Common myeloid progenitor, CD34-positive (primary cell): Measurements from ENCODE around the gene OPRM1.

Experiments
- CTCF ChIA-PET: fragments of 350-600 bp; sonication (Branson Sonifier 250); formaldehyde crosslinking; loops from one replicate; lab custom pipeline; 2021; ENCODE audit warnings: antibody characterized with exemption; lab: Charles Lee
- POLR2A ChIA-PET: fragments of 350-600 bp; sonication (Branson Sonifier 250); formaldehyde crosslinking; loops from one replicate; lab custom pipeline; 2021; ENCODE audit warnings: antibody characterized with exemption; lab: Charles Lee
- DNase-seq, 3 donors: peaks; one replicate each; pipeline versions ENCODE4 v3.0.0 to v3.0.0-alpha.2; 2013
- H3K27ac ChIP-seq, 2 experiments: 1 replicate in 1 of 2; 2 replicates in 1 of 2; pipeline ENCODE4 v1.7.0; 2013; ENCODE audit warnings: inconsistent platforms in 2 of 2, low read length in 2 of 2, mild to moderate bottlenecking in 2 of 2, low read depth in 1 of 2, moderate library complexity in 1 of 2; ENCODE audit not compliant: severe bottlenecking in 2 of 2, insufficient read depth in 1 of 2, poor library complexity in 1 of 2
- H3K27me3 ChIP-seq, 5 experiments: replicated peaks in 2 of 5; 1 replicate in 3 of 5; 2 replicates in 2 of 5; pipeline versions ENCODE4 v1.6.1 to v1.7.0; 2013; ENCODE audit warnings: low read length in 4 of 5, mild to moderate bottlenecking in 2 of 5, moderate library complexity in 2 of 5, inconsistent platforms in 1 of 5; ENCODE audit not compliant: insufficient read depth in 5 of 5, control insufficient read depth in 4 of 5
- H3K36me3 ChIP-seq, 4 experiments: 1 replicate in 2 of 4; 2 replicates in 2 of 4; pipeline versions ENCODE4 v1.6.1 to v1.7.0; 2013; ENCODE audit warnings: low read length in 3 of 4, control low read depth in 1 of 4, mild to moderate bottlenecking in 1 of 4; ENCODE audit not compliant: control insufficient read depth in 4 of 4, insufficient read depth in 4 of 4
- H3K4me1 ChIP-seq, 4 experiments: 1 replicate in 3 of 4; 2 replicates in 1 of 4; pipeline versions ENCODE4 v1.6.1 to v1.7.1; 2013; ENCODE audit warnings: low read length in 3 of 4, mild to moderate bottlenecking in 3 of 4, control low read depth in 1 of 4, inconsistent platforms in 1 of 4, moderate library complexity in 1 of 4; ENCODE audit not compliant: control insufficient read depth in 4 of 4, insufficient read depth in 4 of 4; ENCODE audit errors: control extremely low read depth in 1 of 4
- H3K4me3 ChIP-seq, 7 experiments: 1 replicate in 4 of 7; 2 replicates in 3 of 7; pipeline versions ENCODE4 v1.5.1 to v1.7.0; 2013; ENCODE audit warnings: mild to moderate bottlenecking in 7 of 7, low read length in 6 of 7, moderate library complexity in 6 of 7, inconsistent platforms in 2 of 7, low read depth in 2 of 7, control low read depth in 1 of 7; ENCODE audit not compliant: insufficient read depth in 4 of 7, control insufficient read depth in 1 of 7; ENCODE audit errors: extremely low read depth in 1 of 7
- H3K9me3 ChIP-seq, 5 experiments: 1 replicate in 4 of 5; 2 replicates in 1 of 5; pipeline versions ENCODE4 v1.6.1 to v1.7.1; 2013; ENCODE audit warnings: low read length in 4 of 5, mild to moderate bottlenecking in 2 of 5, inconsistent platforms in 1 of 5, low read depth in 1 of 5, moderate library complexity in 1 of 5; ENCODE audit not compliant: control insufficient read depth in 4 of 5, insufficient read depth in 2 of 5; ENCODE audit errors: control extremely low read depth in 1 of 5
- WGBS: methylation state at CpG from one replicate; pipeline ENCODE4 v1.1.5; 2013; ENCODE audit not compliant: insufficient coverage; 5-methylcytosine and 5-hydroxymethylcytosine counted together

OPRM1 gene

DNA sequence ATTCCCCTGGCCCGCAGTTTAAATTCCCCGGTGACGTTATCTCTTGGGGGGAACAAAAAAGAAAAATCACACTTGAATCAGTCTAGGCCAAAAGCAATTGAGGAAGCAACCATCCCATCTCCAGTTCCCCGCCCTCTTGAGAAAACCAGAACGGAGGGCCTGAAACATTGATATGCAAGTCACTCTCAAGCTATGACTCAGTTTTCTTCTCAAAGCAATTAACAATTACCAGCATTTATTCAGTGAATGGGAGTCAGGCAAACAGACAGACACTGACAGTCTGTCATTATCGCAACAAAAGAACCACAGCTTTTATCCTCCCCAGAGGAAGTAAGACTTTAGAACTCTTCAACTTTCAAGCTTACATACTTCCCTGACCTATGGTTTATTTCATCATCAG is 100.9 kb downstream of the OPRM1 start:
- peak in 2 of 3 donors; percentile 63 to 66 for DNase-seq
- POLR2A ChIA-PET, result no interaction called here
- H3K27me3 ChIP-seq, result no peaks in the 10 kb centered on the region

DNA sequence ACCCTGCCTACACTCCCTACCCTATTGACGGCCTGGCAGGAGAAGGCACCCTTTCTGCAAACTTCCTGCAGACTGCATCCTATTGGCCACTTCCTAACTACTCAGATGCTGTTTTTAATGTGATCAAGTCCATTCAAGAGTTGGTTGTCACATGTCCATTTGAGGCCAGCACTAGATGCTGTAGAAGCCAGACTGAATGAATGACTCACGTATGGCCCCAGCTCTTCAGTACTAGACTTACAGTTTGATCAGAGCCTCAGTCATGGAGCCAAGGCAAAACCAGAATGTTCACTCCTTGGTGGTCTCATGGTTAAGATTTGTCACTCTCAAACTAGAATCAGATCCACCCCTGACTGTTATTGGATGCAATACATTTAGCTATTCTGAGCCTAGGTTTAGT is 101.7 kb downstream of the OPRM1 start:
- H3K4me3 ChIP-seq, result no peak overlapping the region
- no peak for DNase-seq

More for the DNA sequence above, 100.9 kb downstream of the OPRM1 start:
- no peaks in the 10 kb centered on the region for H3K9me3 ChIP-seq
- H3K4me3 ChIP-seq, result no peak overlapping the region
- no peaks in the 10 kb centered on the region for H3K36me3 ChIP-seq
- H3K27ac ChIP-seq, result no peak overlapping the region
- WGBS, result 86% methylated on average over 3 of the region's 6 CpGs
- CTCF ChIA-PET, result interaction anchor here (0.7 to 1.5 kb wide), 4 partner anchors 14 to 232 kb away, joined by 3 to 4 read pairs (median 3); no protein-coding TSS in a partner anchor
- peaks cover 0 to 6% (median 0%) of the 10 kb centered on the region in 4 experiments for H3K4me1 ChIP-seq

GRCh38 chr6:154143753-154144152 is 104.7 kb downstream of the OPRM1 start:
- DNase-seq, result no peak
- no peak overlapping the region for H3K4me3 ChIP-seq
- ChIA-PET CTCF (no interaction called here), POLR2A (no interaction called here)
- H3K4me1 ChIP-seq, result peaks cover 0 to 6% (median 0%) of the 10 kb centered on the region in 4 experiments
- no peak overlapping the region for H3K27ac ChIP-seq
- WGBS, result no CpG with 5 or more reads among the region's 1 CpG
- H3K36me3 ChIP-seq, result no peaks in the 10 kb centered on the region
- H3K27me3 ChIP-seq, result no peaks in the 10 kb centered on the region
- peaks cover 0 to 2% (median 0%) of the 10 kb centered on the region in 5 experiments for H3K9me3 ChIP-seq

More for the DNA sequence above, 101.7 kb downstream of the OPRM1 start:
- H3K27ac ChIP-seq, result no peak overlapping the region
- H3K27me3 ChIP-seq, result no peaks in the 10 kb centered on the region
- ChIA-PET CTCF (interaction anchor here (1.3 to 1.5 kb wide), 2 partner anchors 13 to 24 kb away, joined by 3 to 4 read pairs; no protein-coding TSS in a partner anchor), POLR2A (no interaction called here)
- 67% methylated on average over 1 of the region's 2 CpGs for WGBS
- H3K4me1 ChIP-seq, result peaks cover 0 to 6% (median 0%) of the 10 kb centered on the region in 4 experiments
- no peaks in the 10 kb centered on the region for H3K36me3 ChIP-seq
- no peaks in the 10 kb centered on the region for H3K9me3 ChIP-seq

DNA sequence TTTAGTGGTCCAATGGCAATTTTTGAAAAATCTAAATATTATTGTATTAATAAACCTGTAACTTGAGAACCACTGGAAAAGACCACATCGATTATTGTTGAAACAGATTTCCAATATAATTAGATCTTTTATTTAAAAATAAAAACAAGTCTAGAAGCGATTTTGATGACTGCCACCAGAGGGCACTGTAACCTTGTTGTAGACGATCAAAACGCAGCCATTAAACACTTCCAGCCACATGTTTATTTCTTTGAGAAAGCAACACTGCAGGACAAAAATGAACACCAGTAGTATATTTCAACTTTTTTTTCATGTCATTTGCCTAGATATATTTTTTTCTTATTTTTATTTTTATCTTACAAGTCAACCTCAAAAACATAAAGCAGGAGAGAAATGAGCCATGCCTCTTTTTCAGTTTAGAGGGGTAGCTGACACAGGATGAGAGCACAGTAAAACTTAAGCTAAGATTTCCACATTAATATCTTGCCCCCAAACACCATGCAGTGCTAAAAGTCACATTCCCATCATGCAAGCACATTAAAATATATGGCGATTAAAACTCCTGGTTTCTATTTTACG is 115.4 kb downstream of the OPRM1 start:
- peak; percentile 82 to 91 (median 88) for DNase-seq
- H3K4me3 ChIP-seq, result no peak overlapping the region
- CTCF ChIA-PET, result interaction anchor here (0.6 to 4.1 kb wide), 14 partner anchors 16 to 349 kb away, joined by 3 to 46 read pairs (median 4); no protein-coding TSS in a partner anchor
- no peaks in the 10 kb centered on the region for H3K9me3 ChIP-seq
- no peak overlapping the region for H3K27ac ChIP-seq
- POLR2A ChIA-PET, result no interaction called here
- H3K36me3 ChIP-seq, result no peaks in the 10 kb centered on the region
- 100% methylated on average over 1 of the region's 6 CpGs for WGBS
- no peaks in the 10 kb centered on the region for H3K27me3 ChIP-seq
- H3K4me1 ChIP-seq, result peaks cover 10 to 27% (median 19%) of the 10 kb centered on the region in 4 experiments

GRCh38 chr6:154156135-154156896 is 117.3 kb downstream of the OPRM1 start:
- POLR2A ChIA-PET, result interaction anchor here (0.6 kb wide), 1 partner anchor 200 kb away, joined by 3 read pairs; the partner anchor contains the start of gene IPCEF1
- peak; percentile 64 to 71 (median 67) for DNase-seq
- no peaks in the 10 kb centered on the region for H3K9me3 ChIP-seq
- H3K4me1 ChIP-seq, result peaks cover 10 to 27% (median 19%) of the 10 kb centered on the region in 4 experiments
- H3K36me3 ChIP-seq, result no peaks in the 10 kb centered on the region
- CTCF ChIA-PET, result interaction anchor here (0.6 to 4.3 kb wide), 8 partner anchors 9 to 215 kb away, joined by 3 to 47 read pairs (median 18); no protein-coding TSS in a partner anchor
- no peaks in the 10 kb centered on the region for H3K27me3 ChIP-seq
- no peak overlapping the region for H3K27ac ChIP-seq
- WGBS, result 43% methylated on average over 9 of the region's 11 CpGs
- peak overlapping the region in 3 of 7 experiments; percentile 3 to 67 (median 41) for H3K4me3 ChIP-seq

DNA sequence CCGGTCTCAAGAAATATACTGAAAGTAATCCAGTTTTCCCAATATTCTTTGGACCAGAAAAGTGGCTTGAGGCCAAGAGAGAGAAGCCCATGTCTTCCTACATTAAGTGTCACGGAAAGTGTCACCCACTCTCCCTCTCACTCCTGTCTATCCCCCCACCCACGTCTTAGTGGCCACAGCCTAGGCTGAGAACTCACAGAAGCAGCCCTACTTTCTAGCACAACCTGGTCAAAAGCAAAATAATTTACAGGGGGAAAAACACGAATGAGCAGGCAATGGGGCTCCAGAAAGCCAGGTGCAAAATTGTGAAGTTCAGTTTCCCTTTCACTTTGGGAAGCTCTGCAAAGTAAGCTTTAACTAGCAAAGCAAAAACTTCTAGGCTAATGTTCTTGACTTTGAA is 118.0 kb downstream of the OPRM1 start:
- DNase-seq, result peak; percentile 25 to 77 (median 69)
- peaks cover 10 to 27% (median 19%) of the 10 kb centered on the region in 4 experiments for H3K4me1 ChIP-seq
- ChIA-PET CTCF (interaction anchor here (0.9 to 4.3 kb wide), 9 partner anchors 9 to 213 kb away, joined by 3 to 47 read pairs (median 4); no protein-coding TSS in a partner anchor), POLR2A (interaction anchor here (0.6 kb wide), 1 partner anchor 199 kb away, joined by 3 read pairs; the partner anchor contains the start of gene IPCEF1)
- peak overlapping the region in 5 of 7 experiments; percentile 17 to 67 (median 43) for H3K4me3 ChIP-seq
- H3K27me3 ChIP-seq, result no peaks in the 10 kb centered on the region
- peak overlapping the region in 1 of 2 experiments; percentile 44 for H3K27ac ChIP-seq
- 82% methylated on average over 1 of the region's 4 CpGs for WGBS
- no peaks in the 10 kb centered on the region for H3K36me3 ChIP-seq
- no peaks in the 10 kb centered on the region for H3K9me3 ChIP-seq
